ENCODE data around the gene PCDHGA6. TPM values are rescaled to one million over a fixed set of nuclear protein-coding genes. Genes with fewer than 3 reads are reported as not detected.

Gene PCDHGA6
- total RNA-seq, 1 experiment from 2014 or later, result 0.20 TPM

DNA sequence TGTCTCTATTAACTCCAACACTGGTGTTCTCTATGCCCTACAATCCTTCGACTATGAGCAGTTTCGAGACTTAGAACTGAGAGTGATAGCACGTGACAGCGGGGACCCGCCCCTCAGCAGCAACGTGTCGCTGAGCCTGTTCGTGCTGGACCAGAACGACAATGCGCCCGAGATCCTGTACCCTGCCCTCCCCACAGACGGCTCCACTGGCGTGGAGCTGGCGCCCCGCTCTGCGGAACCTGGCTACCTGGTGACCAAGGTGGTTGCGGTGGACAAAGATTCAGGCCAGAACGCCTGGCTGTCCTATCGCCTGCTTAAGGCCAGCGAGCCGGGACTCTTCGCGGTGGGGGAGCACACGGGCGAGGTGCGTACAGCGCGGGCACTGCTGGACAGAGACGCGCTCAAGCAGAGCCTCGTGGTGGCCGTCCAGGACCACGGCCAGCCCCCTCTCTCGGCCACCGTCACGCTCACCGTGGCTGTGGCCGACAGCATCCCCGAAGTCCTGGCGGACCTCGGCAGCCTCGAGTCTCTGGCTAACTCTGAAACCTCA, 49.1 kb downstream of the PCDHGA6 start:
- Histone ChIP-seq H3K27me3 (no peaks in the 10 kb centered on the region), H3K4me3 (no peak overlapping the region), H3K36me3 (no peaks in the 10 kb centered on the region), H3K9me3 (peaks cover 12% of the 10 kb centered on the region; the same call in 1 of the 2 replicates)
- no peak for DNase-seq

DNA sequence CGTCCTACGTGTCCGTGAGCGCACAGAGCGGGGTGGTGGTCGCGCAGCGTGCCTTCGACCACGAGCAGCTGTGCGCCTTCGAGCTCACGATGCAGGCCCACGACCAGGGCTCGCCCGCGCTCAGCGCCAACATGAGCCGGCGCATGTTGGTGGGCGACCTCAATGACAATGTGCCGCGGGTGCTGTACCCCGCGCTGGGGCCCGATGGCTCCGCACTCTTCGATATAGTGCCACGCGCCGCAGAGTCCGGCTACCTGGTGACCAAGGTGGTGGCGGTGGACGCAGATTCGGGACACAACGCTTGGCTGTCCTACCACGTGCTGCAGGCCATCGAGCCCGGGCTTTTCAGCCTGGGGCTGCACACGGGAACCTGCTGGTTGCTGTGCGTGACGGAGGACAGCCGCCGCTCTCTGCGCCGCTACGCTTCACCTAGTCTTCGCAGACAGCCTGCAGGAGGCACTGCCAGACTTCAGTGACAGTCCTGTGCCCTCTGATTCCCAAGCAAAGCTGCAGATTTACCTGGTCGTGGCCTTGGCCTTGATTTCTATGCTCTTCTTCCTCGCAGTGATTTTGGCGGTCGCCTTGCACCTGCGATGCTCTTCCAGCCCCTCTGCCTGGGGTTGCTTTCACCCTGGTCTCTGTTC, 54.2 kb downstream of the PCDHGA6 start:
- H3K4me3 ChIP-seq, result no peak overlapping the region
- peaks cover 4% of the 10 kb centered on the region; the same call in 1 of the 2 replicates for H3K9me3 ChIP-seq
- no peaks in the 10 kb centered on the region for H3K36me3 ChIP-seq
- no peak for DNase-seq
- no peaks in the 10 kb centered on the region for H3K27me3 ChIP-seq

Other genes with a start within 250 kb of the PCDHGA6 start
- gene PCDHB5, start 238.7 kb upstream of the PCDHGA6 start, total RNA-seq (2014; rRNA removed; shearing (Covaris generic); ENCODE audit: low replicate concordance), result 2.3 TPM in 1 of 2 replicates, not detected in the other
- 0.10 TPM in 1 of 2 replicates, not detected in the other for gene PCDHB6, start 223.8 kb upstream of the PCDHGA6 start, total RNA-seq (2014; rRNA removed; shearing (Covaris generic); ENCODE audit: low replicate concordance)
- gene PCDHB7, start 201.2 kb upstream of the PCDHGA6 start, total RNA-seq (2014; rRNA removed; shearing (Covaris generic); ENCODE audit: low replicate concordance), result 0.46 TPM in 1 of 2 replicates, not detected in the other
- gene PCDHB8, start 196.1 kb upstream of the PCDHGA6 start, total RNA-seq (2014; rRNA removed; shearing (Covaris generic); ENCODE audit: low replicate concordance), result not detected in 2 replicates
- gene PCDHB16, start 191.5 kb upstream of the PCDHGA6 start, total RNA-seq (2014; rRNA removed; shearing (Covaris generic); ENCODE audit: low replicate concordance), result 0.10 and 1.2 TPM in 2 replicates
- 1.9 TPM in 1 of 2 replicates, not detected in the other for gene PCDHB9, start 186.7 kb upstream of the PCDHGA6 start, total RNA-seq (2014; rRNA removed; shearing (Covaris generic); ENCODE audit: low replicate concordance)
- 0.10 TPM in 1 of 2 replicates, not detected in the other for gene PCDHB10, start 181.5 kb upstream of the PCDHGA6 start, total RNA-seq (2014; rRNA removed; shearing (Covaris generic); ENCODE audit: low replicate concordance)
- gene PCDHB11, start 174.3 kb upstream of the PCDHGA6 start, total RNA-seq (2014; rRNA removed; shearing (Covaris generic); ENCODE audit: low replicate concordance), result 1.0 TPM in 1 of 2 replicates, not detected in the other
- gene PCDHB12, start 165.2 kb upstream of the PCDHGA6 start, total RNA-seq (2014; rRNA removed; shearing (Covaris generic); ENCODE audit: low replicate concordance), result 0.16 TPM in 1 of 2 replicates, not detected in the other
- 0.40 TPM in 1 of 2 replicates, not detected in the other for gene PCDHB13, start 160.0 kb upstream of the PCDHGA6 start, total RNA-seq (2014; rRNA removed; shearing (Covaris generic); ENCODE audit: low replicate concordance)
- gene PCDHB14, start 150.5 kb upstream of the PCDHGA6 start, total RNA-seq (2014; rRNA removed; shearing (Covaris generic); ENCODE audit: low replicate concordance), result 0.74 and 3.8 TPM in 2 replicates
- 0.07 and 2.0 TPM in 2 replicates for gene PCDHB15, start 128.5 kb upstream of the PCDHGA6 start, total RNA-seq (2014; rRNA removed; shearing (Covaris generic); ENCODE audit: low replicate concordance)
- not detected in 2 replicates for gene SLC25A2, start 69.8 kb upstream of the PCDHGA6 start, total RNA-seq (2014; rRNA removed; shearing (Covaris generic); ENCODE audit: low replicate concordance)
- gene TAF7, start 53.1 kb upstream of the PCDHGA6 start, total RNA-seq (2014; rRNA removed; shearing (Covaris generic); ENCODE audit: low replicate concordance), result 183 and 217 TPM in 2 replicates
- 0.42 and 0.56 TPM in 2 replicates for gene PCDHGA1, start 43.4 kb upstream of the PCDHGA6 start, total RNA-seq (2014; rRNA removed; shearing (Covaris generic); ENCODE audit: low replicate concordance)
- not detected in 2 replicates for gene PCDHGA2, start 35.1 kb upstream of the PCDHGA6 start, total RNA-seq (2014; rRNA removed; shearing (Covaris generic); ENCODE audit: low replicate concordance)
- gene PCDHGA3, start 30.1 kb upstream of the PCDHGA6 start, total RNA-seq (2014; rRNA removed; shearing (Covaris generic); ENCODE audit: low replicate concordance), result not detected in 2 replicates
- 0.59 and 1.3 TPM in 2 replicates for gene PCDHGB1, start 23.8 kb upstream of the PCDHGA6 start, total RNA-seq (2014; rRNA removed; shearing (Covaris generic); ENCODE audit: low replicate concordance)
- gene PCDHGA4, start 18.9 kb upstream of the PCDHGA6 start, total RNA-seq (2014; rRNA removed; shearing (Covaris generic); ENCODE audit: low replicate concordance), result 0.23 and 0.44 TPM in 2 replicates
- gene PCDHGB2, start 13.9 kb upstream of the PCDHGA6 start, total RNA-seq (2014; rRNA removed; shearing (Covaris generic); ENCODE audit: low replicate concordance), result 1.6 and 2.5 TPM in 2 replicates
- gene PCDHGA5, start 9.7 kb upstream of the PCDHGA6 start, total RNA-seq (2014; rRNA removed; shearing (Covaris generic); ENCODE audit: low replicate concordance), result not detected in 2 replicates
- gene PCDHGB3, start 3.6 kb upstream of the PCDHGA6 start, total RNA-seq (2014; rRNA removed; shearing (Covaris generic); ENCODE audit: low replicate concordance), result 0.81 TPM in 1 of 2 replicates, not detected in the other
- gene PCDHGA7, start 8.9 kb downstream of the PCDHGA6 start, total RNA-seq (2014; rRNA removed; shearing (Covaris generic); ENCODE audit: low replicate concordance), result 0.07 and 0.67 TPM in 2 replicates
- gene PCDHGB4, start 13.8 kb downstream of the PCDHGA6 start, total RNA-seq (2014; rRNA removed; shearing (Covaris generic); ENCODE audit: low replicate concordance), result 0.17 and 0.26 TPM in 2 replicates
- 0.03 and 0.59 TPM in 2 replicates for gene PCDHGA8, start 18.7 kb downstream of the PCDHGA6 start, total RNA-seq (2014; rRNA removed; shearing (Covaris generic); ENCODE audit: low replicate concordance)
- gene PCDHGB5, start 24.1 kb downstream of the PCDHGA6 start, total RNA-seq (2014; rRNA removed; shearing (Covaris generic); ENCODE audit: low replicate concordance), result 0.53 TPM in 1 of 2 replicates, not detected in the other
- not detected in 2 replicates for gene PCDHGA9, start 28.9 kb downstream of the PCDHGA6 start, total RNA-seq (2014; rRNA removed; shearing (Covaris generic); ENCODE audit: low replicate concordance)
- gene PCDHGB6, start 34.1 kb downstream of the PCDHGA6 start, total RNA-seq (2014; rRNA removed; shearing (Covaris generic); ENCODE audit: low replicate concordance), result not detected in 2 replicates
- 1.0 and 1.2 TPM in 2 replicates for gene PCDHGA10, start 39.1 kb downstream of the PCDHGA6 start, total RNA-seq (2014; rRNA removed; shearing (Covaris generic); ENCODE audit: low replicate concordance)
- gene PCDHGB7, start 43.8 kb downstream of the PCDHGA6 start, total RNA-seq (2014; rRNA removed; shearing (Covaris generic); ENCODE audit: low replicate concordance), result 0.10 TPM in 1 of 2 replicates, not detected in the other
- gene PCDHGA11, start 47.2 kb downstream of the PCDHGA6 start, total RNA-seq (2014; rRNA removed; shearing (Covaris generic); ENCODE audit: low replicate concordance), result not detected in 2 replicates
- gene PCDHGA12, start 56.6 kb downstream of the PCDHGA6 start, total RNA-seq (2014; rRNA removed; shearing (Covaris generic); ENCODE audit: low replicate concordance), result not detected in 2 replicates
- 42.3 and 49.8 TPM in 2 replicates for gene PCDHGC3, start 102.1 kb downstream of the PCDHGA6 start, total RNA-seq (2014; rRNA removed; shearing (Covaris generic); ENCODE audit: low replicate concordance)
- gene PCDHGC4, start 111.1 kb downstream of the PCDHGA6 start, total RNA-seq (2014; rRNA removed; shearing (Covaris generic); ENCODE audit: low replicate concordance), result not detected in 2 replicates
- gene PCDHGC5, start 115.2 kb downstream of the PCDHGA6 start, total RNA-seq (2014; rRNA removed; shearing (Covaris generic); ENCODE audit: low replicate concordance), result 0.46 TPM in 1 of 2 replicates, not detected in the other
- gene DIAPH1, start 245.1 kb downstream of the PCDHGA6 start, total RNA-seq (2014; rRNA removed; shearing (Covaris generic); ENCODE audit: low replicate concordance), result 28.4 and 43.9 TPM in 2 replicates

All from MG63 (cell line).